Lung (tissue), 12 donors: ENCODE measurements around the gene AP3S2. TPM values are rescaled to one million over a fixed set of nuclear protein-coding genes. Genes with fewer than 3 reads are reported as not detected.

Experiments
- ATAC-seq: fragments of 200-7000 bp; cut with Tn5 transposase; one replicate; pipeline ENCODE4 v1.9.1; 2020; ENCODE audit warnings: moderate number of reproducible peaks; ENCODE audit not compliant: insufficient read depth, low FRiP score
- DNase-seq, 3 donors: peaks; one replicate each; pipeline ENCODE4 v3.0.0-alpha.2; 2013 to 2017
- H3K27ac ChIP-seq, 2 donors: one replicate each; pipeline ENCODE4 v1.5.1; 2013; ENCODE audit warnings: mild to moderate bottlenecking in 2 of 2, moderate library complexity in 2 of 2, control low read depth in 1 of 2, inconsistent platforms in 1 of 2, low read depth in 1 of 2, low read length in 1 of 2
- H3K27me3 ChIP-seq, 3 donors: one replicate each; pipeline ENCODE4 v1.5.1; 2013; ENCODE audit warnings: low read length in 2 of 3; ENCODE audit not compliant: control insufficient read depth in 3 of 3, insufficient read depth in 3 of 3
- H3K36me3 ChIP-seq, 4 donors: one replicate each; pipeline ENCODE4 v1.5.1; 2013; ENCODE audit warnings: low read length in 4 of 4, mild to moderate bottlenecking in 1 of 4, moderate library complexity in 1 of 4; ENCODE audit not compliant: control insufficient read depth in 4 of 4, insufficient read depth in 4 of 4
- H3K4me1 ChIP-seq, 5 donors: one replicate each; pipeline ENCODE4 v1.5.1; 2013; ENCODE audit warnings: low read length in 5 of 5, mild to moderate bottlenecking in 2 of 5, moderate library complexity in 1 of 5; ENCODE audit not compliant: control insufficient read depth in 5 of 5, insufficient read depth in 5 of 5
- H3K4me3 ChIP-seq: one replicate; pipeline ENCODE4 v1.5.1; 2013; ENCODE audit warnings: mild to moderate bottlenecking, control low read depth, moderate library complexity
- H3K9ac ChIP-seq, 2 donors: one replicate each; pipeline ENCODE4 v1.5.1; 2013; ENCODE audit warnings: low read length in 2 of 2, control low read depth in 1 of 2; ENCODE audit not compliant: insufficient read depth in 1 of 2
- H3K9me3 ChIP-seq, 4 donors: one replicate each; pipeline ENCODE4 v1.5.1; 2013; ENCODE audit warnings: low read length in 3 of 4, mild to moderate bottlenecking in 1 of 4, moderate library complexity in 1 of 4; ENCODE audit not compliant: control insufficient read depth in 4 of 4, insufficient read depth in 3 of 4
- WGBS, 2 donors: extraction: QIAGEN DNeasy Blood & Tissue Kit; methylation state at CpG; one replicate each; pipeline ENCODE4 v1.1.7; 2013; 5-methylcytosine and 5-hydroxymethylcytosine counted together
- polyA plus RNA-seq, 2 donors: library from polyadenylated mRNA; stranded (reverse); fragments of 200-250 nt; gene quantifications; one replicate each; pipeline ENCODE4 v1.2.1, GENCODE V29; 2013
- total RNA-seq, 2 donors: library from RNA; depleted of rRNA in 1 of 2; stranded (reverse); fragments of >200 nt in 1 of 2; gene quantifications; one replicate each; pipeline ENCODE4 v1.2.1, GENCODE V29; 2014 to 2021
- TF ChIP-seq, protein P1 (sequence below): IDR thresholded peaks from 2 replicates; pipeline ENCODE4 v1.5.1; 2012; ENCODE audit warnings: mild to moderate bottlenecking; ENCODE audit errors: control extremely low read depth, extremely low read depth
- donor health status: control.
- donor health status: control.
- donor health status: Bipolar disorder and iron deficiency.
- donor health status: healthy.
- donor health status: DM: yes; HTN: yes; CAD: no.

AP3S2 gene
- total and polyA plus RNA-seq, 4 donors: 9.9 to 31.8 (median 25.9) TPM

DNA sequence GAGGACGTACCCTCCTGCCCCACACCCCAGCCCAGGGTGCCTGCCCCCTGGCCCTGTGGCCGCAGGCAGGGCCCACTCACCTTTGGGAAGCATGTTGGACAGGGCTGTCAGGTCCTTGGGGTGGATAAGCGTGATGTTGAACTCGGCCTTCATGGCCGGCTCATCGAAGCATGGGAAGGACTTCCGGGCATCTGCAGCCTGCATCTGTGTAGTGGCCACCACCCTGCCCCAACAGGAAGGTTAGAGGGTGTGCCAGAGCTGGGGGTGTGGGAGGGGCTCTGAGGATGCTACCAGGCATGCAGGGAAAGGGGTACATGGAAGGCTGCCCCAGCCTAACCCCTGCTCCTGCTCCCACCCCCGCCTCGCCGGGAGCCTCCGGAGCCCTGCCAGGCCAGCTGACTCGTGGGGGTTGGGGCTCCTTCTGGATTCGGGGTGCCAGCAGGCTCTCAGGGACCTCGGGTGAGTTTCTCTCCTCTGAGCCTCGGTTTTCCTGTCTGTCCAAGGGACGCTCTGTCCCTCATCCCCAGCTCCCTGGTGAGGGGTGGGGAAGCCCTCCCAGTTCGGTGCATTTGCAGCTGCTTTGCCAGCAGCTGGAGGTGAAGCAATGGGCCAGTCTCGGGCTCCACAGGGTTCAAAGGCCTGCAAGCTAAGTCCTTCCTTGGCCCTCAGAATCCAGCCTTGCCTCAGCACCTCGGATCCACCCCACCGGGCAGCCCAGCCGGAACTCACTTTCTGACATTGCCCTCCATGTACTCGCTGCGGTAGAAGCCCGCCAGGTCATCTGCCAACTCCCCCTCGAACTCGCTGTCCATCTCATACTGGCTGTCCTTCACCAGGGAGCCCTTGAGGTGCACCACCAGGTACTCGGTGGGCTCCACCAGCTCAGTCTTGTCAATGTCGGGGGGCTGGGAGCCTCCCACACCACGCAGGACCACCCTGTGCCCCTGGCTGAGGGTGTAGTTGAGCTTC lies 88.3 kb downstream of the AP3S2 start:
- H3K9ac ChIP-seq: no peak overlapping the region
- H3K9me3 ChIP-seq: no peaks in the 10 kb centered on the region
- no peak for DNase-seq
- no peaks in the 10 kb centered on the region for H3K27me3 ChIP-seq
- 90 to 94% methylated on average over 29 of the region's 29 CpGs for WGBS, 2 donors
- peaks cover 0 to 5% (median 0%) of the 10 kb centered on the region in 4 donors for H3K36me3 ChIP-seq
- H3K27ac ChIP-seq: no peak overlapping the region
- H3K4me1 ChIP-seq: peaks cover 0 to 6% (median 0%) of the 10 kb centered on the region in 5 donors
- TF ChIP-seq, protein P1, sequence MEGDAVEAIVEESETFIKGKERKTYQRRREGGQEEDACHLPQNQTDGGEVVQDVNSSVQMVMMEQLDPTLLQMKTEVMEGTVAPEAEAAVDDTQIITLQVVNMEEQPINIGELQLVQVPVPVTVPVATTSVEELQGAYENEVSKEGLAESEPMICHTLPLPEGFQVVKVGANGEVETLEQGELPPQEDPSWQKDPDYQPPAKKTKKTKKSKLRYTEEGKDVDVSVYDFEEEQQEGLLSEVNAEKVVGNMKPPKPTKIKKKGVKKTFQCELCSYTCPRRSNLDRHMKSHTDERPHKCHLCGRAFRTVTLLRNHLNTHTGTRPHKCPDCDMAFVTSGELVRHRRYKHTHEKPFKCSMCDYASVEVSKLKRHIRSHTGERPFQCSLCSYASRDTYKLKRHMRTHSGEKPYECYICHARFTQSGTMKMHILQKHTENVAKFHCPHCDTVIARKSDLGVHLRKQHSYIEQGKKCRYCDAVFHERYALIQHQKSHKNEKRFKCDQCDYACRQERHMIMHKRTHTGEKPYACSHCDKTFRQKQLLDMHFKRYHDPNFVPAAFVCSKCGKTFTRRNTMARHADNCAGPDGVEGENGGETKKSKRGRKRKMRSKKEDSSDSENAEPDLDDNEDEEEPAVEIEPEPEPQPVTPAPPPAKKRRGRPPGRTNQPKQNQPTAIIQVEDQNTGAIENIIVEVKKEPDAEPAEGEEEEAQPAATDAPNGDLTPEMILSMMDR: no peak
- no peak overlapping the region for H3K4me3 ChIP-seq
- no peak for ATAC-seq

DNA sequence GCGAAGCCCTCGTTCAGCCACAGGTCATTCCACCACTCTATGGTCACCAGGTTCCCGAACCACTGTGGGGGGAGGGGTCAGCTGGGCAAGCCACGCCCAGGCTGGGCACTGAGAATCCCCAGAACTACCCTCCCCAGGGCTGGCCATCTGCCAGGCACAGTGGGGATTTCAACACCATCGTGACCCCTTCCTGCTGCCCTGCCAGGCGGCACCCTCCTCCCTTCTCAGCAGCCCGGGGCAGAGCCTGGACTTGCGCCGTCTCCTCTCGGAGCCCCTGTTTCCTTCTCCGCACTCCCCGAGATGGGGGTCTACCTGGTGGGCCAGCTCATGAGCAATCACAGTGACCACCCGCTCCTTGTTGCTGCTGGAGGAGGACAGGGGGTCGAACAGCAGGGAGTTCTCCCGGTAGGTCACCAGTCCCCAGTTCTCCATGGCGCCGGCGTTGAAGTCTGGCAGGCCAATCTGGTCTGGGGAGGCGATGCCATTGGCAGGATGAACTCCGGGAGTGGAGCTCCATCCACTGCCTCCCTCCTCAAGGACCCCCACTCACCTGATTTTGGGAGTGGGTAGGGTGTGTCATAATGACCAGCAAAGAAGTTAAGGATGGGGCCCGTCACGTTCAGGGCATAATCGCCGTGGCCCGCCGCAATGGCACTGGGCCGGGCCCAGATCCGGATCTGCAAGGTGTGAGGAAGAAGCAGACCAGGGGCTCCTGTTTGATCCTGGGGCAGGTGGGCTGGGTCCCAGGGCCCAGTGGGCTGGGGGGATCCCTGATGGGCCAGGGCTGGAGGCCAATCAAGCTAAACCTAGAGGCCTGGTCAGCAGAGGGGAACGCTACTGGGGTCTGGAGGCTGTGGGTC lies 89.6 kb downstream of the AP3S2 start:
- TF ChIP-seq, protein P1: no peak
- Histone ChIP-seq H3K4me1 (peaks cover 0 to 3% (median 0%) of the 10 kb centered on the region in 5 donors), H3K27ac (no peak overlapping the region), H3K4me3 (no peak overlapping the region), H3K27me3 (no peaks in the 10 kb centered on the region), H3K36me3 (peaks cover 0 to 5% (median 0%) of the 10 kb centered on the region in 4 donors), H3K9ac (no peak overlapping the region), H3K9me3 (no peaks in the 10 kb centered on the region)
- ATAC-seq: no peak
- 86 to 95% methylated on average over 29 of the region's 29 CpGs for WGBS, 2 donors
- no peak for DNase-seq

DNA sequence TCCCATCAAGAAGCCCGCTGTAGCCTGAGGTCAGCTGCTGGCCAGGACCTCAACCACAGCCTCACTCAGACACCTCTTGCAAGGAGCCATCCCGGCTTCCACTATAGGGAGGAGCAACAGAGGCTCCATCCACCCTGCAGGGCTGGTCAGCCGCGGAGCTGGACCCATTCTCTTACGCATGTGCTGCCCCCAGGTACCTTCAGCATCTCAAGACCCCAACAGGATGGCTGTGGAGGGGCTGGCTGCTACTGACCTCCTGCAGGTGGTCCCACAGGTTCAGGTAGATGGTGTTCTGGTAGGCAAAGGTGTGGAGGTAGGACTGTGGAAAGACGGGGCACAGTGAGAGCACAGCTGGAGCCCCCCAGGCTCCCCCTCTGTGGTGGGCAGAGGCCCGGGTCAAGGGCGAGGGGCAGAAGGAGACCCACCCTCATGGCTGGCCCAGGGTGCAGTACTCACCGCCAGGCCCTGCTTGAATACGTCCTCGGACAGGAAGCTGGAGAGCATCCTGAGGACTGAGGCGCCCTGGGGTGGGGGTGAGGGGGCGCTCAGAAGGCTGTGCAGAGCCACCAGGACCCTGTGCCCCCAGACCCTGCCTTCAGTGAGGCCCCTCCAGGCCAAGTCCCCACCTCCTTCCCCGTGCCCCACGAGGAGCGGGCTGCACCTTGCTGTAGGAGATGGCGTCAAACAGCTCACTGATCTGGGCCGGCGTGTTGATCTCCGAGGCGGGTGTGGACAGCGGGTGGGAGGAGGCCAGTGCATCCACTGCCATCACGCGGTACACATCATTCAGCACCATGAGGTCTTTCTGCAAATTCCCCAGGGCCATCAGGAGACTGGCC lies 90.6 kb downstream of the AP3S2 start:
- Histone ChIP-seq H3K27ac (no peak overlapping the region), H3K4me1 (no peaks in the 10 kb centered on the region), H3K9me3 (no peaks in the 10 kb centered on the region), H3K27me3 (no peaks in the 10 kb centered on the region), H3K4me3 (no peak overlapping the region), H3K9ac (no peak overlapping the region), H3K36me3 (peaks cover 0 to 5% (median 0%) of the 10 kb centered on the region in 4 donors)
- TF ChIP-seq, protein P1: no peak
- 93 to 95% methylated on average over 24 of the region's 24 CpGs for WGBS, 2 donors
- DNase-seq: no peak
- ATAC-seq: no peak
